ENCODE results near the gene POGLUT2.

- TF ChIP-seq TAF1 (IDR thresholded peaks at IDR 0.05; ENCODE audit: borderline replicate concordance, low read depth, low read length), result no peak; the same call in 1 of the 2 replicates
- TF ChIP-seq CUX1 (IDR thresholded peaks at IDR 0.05; ENCODE audit: insufficient replicate concordance, low read depth, low read length), result no peak
- no peak for TF ChIP-seq CTCF (IDR thresholded peaks at IDR 0.05 in 2 of 3, conservative IDR thresholded peaks at IDR 0.05 in 1 of 3; ENCODE audit: control insufficient read depth in 2 of 3, extremely low read depth in 1 of 3, insufficient read depth in 1 of 3, low read depth in 3 of 3, low read length in 3 of 3)
- no peak for TF ChIP-seq POLR2AphosphoS5 (IDR thresholded peaks at IDR 0.05; ENCODE audit: low read length)
- TF ChIP-seq NRF1 (conservative IDR thresholded peaks at IDR 0.05; ENCODE audit: low read depth, low read length), result no peak
- no peak for TF ChIP-seq CHD2 (IDR thresholded peaks at IDR 0.05; ENCODE audit: borderline replicate concordance, low read depth, low read length)
- no peak for TF ChIP-seq POLR2A (IDR thresholded peaks at IDR 0.05; ENCODE audit: low read depth, low read length)
- TF ChIP-seq ZBTB40 (IDR thresholded peaks at IDR 0.05; ENCODE audit: borderline replicate concordance), result no peak
- TF ChIP-seq CREB1 (IDR thresholded peaks at IDR 0.05; ENCODE audit: low read depth), result no peak
- TF ChIP-seq POLR2AphosphoS2 (IDR thresholded peaks at IDR 0.05; ENCODE audit: low read depth, low read length), result no peak
- TF ChIP-seq E2F4 (IDR thresholded peaks at IDR 0.05; ENCODE audit: low read depth, low read length), result no peak
- TF ChIP-seq EZH2 (IDR thresholded peaks at IDR 0.05; ENCODE audit: borderline replicate concordance, control insufficient read depth, low read depth, low read length), result no peak
- TF ChIP-seq USF2 (IDR thresholded peaks at IDR 0.05; ENCODE audit: borderline replicate concordance, low read depth, low read length), result no peak
Measured at GRCh38 chr13:102799426-102800144, 809 bp upstream of the POGLUT2 start.
